Skeletal muscle satellite cell (primary cell): ENCODE data around the gene PMS1.
A peak's percentile ranks its signal among the peaks of the same experiment; 100 is the strongest.
"Not testable (repeated sequence)": the region's sequence is repeated elsewhere in the genome, so short reads cannot be mapped to it uniquely, and the experiment has no call there.

ENCODE experiments used
- H3K27me3 ChIP-seq: 2 replicates; pipeline ENCODE4 v1.7.0; 2013; ENCODE audit warnings: low read length; ENCODE audit not compliant: control insufficient read depth, insufficient read depth
- H3K36me3 ChIP-seq: 2 replicates; pipeline ENCODE4 v1.7.0; 2013; ENCODE audit warnings: mild to moderate bottlenecking, control low read depth, low read length; ENCODE audit not compliant: insufficient read depth
- H3K4me1 ChIP-seq: 2 replicates; pipeline ENCODE4 v1.7.0; 2013; ENCODE audit warnings: low read length; ENCODE audit not compliant: control insufficient read depth, insufficient read depth
- H3K4me2 ChIP-seq: 2 replicates; pipeline ENCODE4 v1.7.0; 2013; ENCODE audit warnings: mild to moderate bottlenecking, low read length
- H3K4me3 ChIP-seq: 2 replicates; pipeline ENCODE4 v1.7.0; 2013; ENCODE audit warnings: low read length
- H3K9ac ChIP-seq: 2 replicates; pipeline ENCODE4 v1.7.0; 2013; ENCODE audit warnings: mild to moderate bottlenecking, low read depth, low read length, moderate library complexity
- H3K9me3 ChIP-seq: replicated peaks from 2 replicates; pipeline ENCODE4 v1.7.0; 2013; ENCODE audit warnings: mild to moderate bottlenecking, control low read depth, low read length

PMS1 gene

GRCh38 chr2:189821953-189822748, 37.9 kb downstream of the PMS1 start:
- Histone ChIP-seq H3K36me3 (peaks cover 12% of the 10 kb centered on the region), H3K4me1 (peaks cover 14% of the 10 kb centered on the region), H3K4me3 (no peak overlapping the region), H3K9me3 (peaks cover 11% of the 10 kb centered on the region), H3K4me2 (no peak overlapping the region), H3K9ac (no peak overlapping the region), H3K27me3 (no peaks in the 10 kb centered on the region)

- Histone ChIP-seq H3K4me2 (no peak overlapping the region), H3K36me3 (no peaks in the 10 kb centered on the region), H3K4me3 (no peak overlapping the region), H3K27me3 (no peaks in the 10 kb centered on the region), H3K9ac (no peak overlapping the region), H3K4me1 (peaks cover 6% of the 10 kb centered on the region), H3K9me3 (no peaks in the 10 kb centered on the region)
These were observed 40.6 kb downstream of the PMS1 start for GRCh38 chr2:189824694-189825396.

GRCh38 chr2:189826039-189826438, 41.8 kb downstream of the PMS1 start:
- Histone ChIP-seq H3K36me3 (peaks cover 3% of the 10 kb centered on the region), H3K4me3 (no peak overlapping the region), H3K4me2 (no peak overlapping the region), H3K9ac (no peak overlapping the region), H3K4me1 (peaks cover 4% of the 10 kb centered on the region), H3K27me3 (no peaks in the 10 kb centered on the region), H3K9me3 (no peaks in the 10 kb centered on the region)

- Histone ChIP-seq H3K9me3 (no peaks in the 10 kb centered on the region), H3K9ac (no peak overlapping the region), H3K36me3 (peaks cover 3% of the 10 kb centered on the region), H3K4me2 (no peak overlapping the region), H3K4me1 (no peaks in the 10 kb centered on the region), H3K4me3 (no peak overlapping the region), H3K27me3 (no peaks in the 10 kb centered on the region)
These were observed 45.0 kb downstream of the PMS1 start for GRCh38 chr2:189829102-189829833.

GRCh38 chr2:189830510-189830909, 46.3 kb downstream of the PMS1 start:
- no peaks in the 10 kb centered on the region for H3K27me3 ChIP-seq
- peaks cover 3% of the 10 kb centered on the region for H3K36me3 ChIP-seq
- no peaks in the 10 kb centered on the region for H3K4me1 ChIP-seq
- H3K4me3 ChIP-seq = no peak overlapping the region
- no peaks in the 10 kb centered on the region for H3K9me3 ChIP-seq
- no peak overlapping the region for H3K9ac ChIP-seq
- H3K4me2 ChIP-seq = no peak overlapping the region

- Histone ChIP-seq H3K4me2 (no peak overlapping the region), H3K4me3 (no peak overlapping the region), H3K36me3 (peaks cover 3% of the 10 kb centered on the region), H3K4me1 (peaks cover 14% of the 10 kb centered on the region), H3K27me3 (no peaks in the 10 kb centered on the region), H3K9me3 (no peaks in the 10 kb centered on the region), H3K9ac (no peak overlapping the region)
These were observed 49.8 kb downstream of the PMS1 start for GRCh38 chr2:189834059-189834458.

- peaks cover 14% of the 10 kb centered on the region for H3K4me1 ChIP-seq
- not testable (repeated sequence) for H3K9me3 ChIP-seq, H3K36me3 ChIP-seq, H3K27me3 ChIP-seq, H3K9ac ChIP-seq, H3K4me2 ChIP-seq, H3K4me3 ChIP-seq
These were observed 50.4 kb downstream of the PMS1 start for GRCh38 chr2:189834642-189835041.

GRCh38 chr2:189835855-189836558, 51.8 kb downstream of the PMS1 start:
- Histone ChIP-seq H3K4me3 (no peak overlapping the region), H3K27me3 (no peaks in the 10 kb centered on the region), H3K9me3 (no peaks in the 10 kb centered on the region), H3K9ac (peak overlapping the region; percentile 28), H3K36me3 (no peaks in the 10 kb centered on the region), H3K4me1 (peaks cover 14% of the 10 kb centered on the region), H3K4me2 (peak overlapping the region; percentile 38)

- no peaks in the 10 kb centered on the region for H3K9me3 ChIP-seq
- no peaks in the 10 kb centered on the region for H3K36me3 ChIP-seq
- H3K4me3 ChIP-seq = no peak overlapping the region
- peak overlapping the region; percentile 28 for H3K9ac ChIP-seq
- no peaks in the 10 kb centered on the region for H3K27me3 ChIP-seq
- H3K4me2 ChIP-seq = peak overlapping the region; percentile 38
- H3K4me1 ChIP-seq = peaks cover 14% of the 10 kb centered on the region
These were observed 52.4 kb downstream of the PMS1 start for GRCh38 chr2:189836644-189837043.

GRCh38 chr2:189837326-189837725, 53.1 kb downstream of the PMS1 start:
- H3K9ac ChIP-seq = no peak overlapping the region
- H3K9me3 ChIP-seq = no peaks in the 10 kb centered on the region
- no peak overlapping the region for H3K4me3 ChIP-seq
- no peaks in the 10 kb centered on the region for H3K36me3 ChIP-seq
- H3K27me3 ChIP-seq = no peaks in the 10 kb centered on the region
- H3K4me1 ChIP-seq = peaks cover 14% of the 10 kb centered on the region
- no peak overlapping the region for H3K4me2 ChIP-seq

GRCh38 chr2:189841019-189841418, 56.8 kb downstream of the PMS1 start:
- Histone ChIP-seq H3K9me3 (no peaks in the 10 kb centered on the region), H3K4me2 (no peak overlapping the region), H3K27me3 (no peaks in the 10 kb centered on the region), H3K9ac (no peak overlapping the region), H3K4me1 (peaks cover 23% of the 10 kb centered on the region), H3K36me3 (no peaks in the 10 kb centered on the region), H3K4me3 (no peak overlapping the region)
